ENCODE results near the gene OSBPL5.

OSBPL5 gene

DNA sequence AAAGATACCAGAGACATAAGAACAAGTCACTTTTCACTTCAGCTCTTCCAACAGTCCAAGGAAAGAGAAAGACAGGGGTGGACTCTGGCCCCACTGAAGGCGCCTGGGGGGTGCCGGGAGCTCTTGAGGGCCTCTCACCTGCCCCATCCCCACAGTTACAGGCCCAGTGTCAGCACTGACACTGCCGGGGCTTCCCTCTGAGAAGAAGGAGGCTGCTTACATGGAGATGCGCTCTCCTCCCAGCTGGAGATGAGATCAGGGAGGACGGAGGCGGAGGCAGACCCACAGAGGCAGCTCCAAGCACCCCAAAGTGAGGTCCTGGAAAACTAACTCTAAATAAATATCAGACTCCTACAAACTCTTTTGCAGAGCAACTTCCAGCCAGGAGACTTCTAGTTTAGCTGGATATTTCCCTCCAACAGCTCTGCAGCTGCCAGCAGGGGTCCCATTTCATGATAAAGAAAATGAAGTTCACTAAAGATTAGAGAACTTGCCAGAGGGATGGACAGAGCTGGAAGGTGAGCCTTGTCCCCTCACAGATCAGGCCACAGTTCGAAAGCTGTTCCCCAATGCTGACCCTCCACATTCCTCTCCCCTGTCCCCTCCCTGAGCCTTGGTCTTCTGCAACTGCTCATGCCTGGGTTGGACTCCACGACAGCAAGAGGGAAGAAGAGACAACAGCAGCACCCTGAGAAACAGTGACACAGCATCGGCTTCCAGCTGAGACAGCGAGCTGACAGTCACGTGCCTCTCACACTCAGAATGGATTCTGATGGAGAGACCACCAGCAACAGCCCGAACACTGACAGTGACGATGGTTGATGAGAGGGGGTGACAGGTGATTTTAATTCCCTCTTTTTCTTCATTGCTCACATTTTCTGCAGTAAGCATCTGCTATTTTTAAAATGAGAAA, 113.7 kb downstream of the OSBPL5 start:
- H3K4me3 ChIP-seq (ENCODE audit: low read length), result no peak overlapping the region

GRCh38 chr11:3050386-3051195, 114.5 kb downstream of the OSBPL5 start:
- no peak for DNase-seq (ENCODE audit: low read depth, low spot score)

More for the DNA sequence above, 113.7 kb downstream of the OSBPL5 start:
- DNase-seq (ENCODE audit: low read depth, low spot score), result no peak

GRCh38 chr11:3049430-3050243, 115.5 kb downstream of the OSBPL5 start:
- no peak overlapping the region for H3K4me3 ChIP-seq (ENCODE audit: low read length)
- no peak for DNase-seq (ENCODE audit: low read depth, low spot score)

More at GRCh38 chr11:3050386-3051195, 114.5 kb downstream of the OSBPL5 start:
- H3K4me3 ChIP-seq (ENCODE audit: low read length), result no peak overlapping the region

DNA sequence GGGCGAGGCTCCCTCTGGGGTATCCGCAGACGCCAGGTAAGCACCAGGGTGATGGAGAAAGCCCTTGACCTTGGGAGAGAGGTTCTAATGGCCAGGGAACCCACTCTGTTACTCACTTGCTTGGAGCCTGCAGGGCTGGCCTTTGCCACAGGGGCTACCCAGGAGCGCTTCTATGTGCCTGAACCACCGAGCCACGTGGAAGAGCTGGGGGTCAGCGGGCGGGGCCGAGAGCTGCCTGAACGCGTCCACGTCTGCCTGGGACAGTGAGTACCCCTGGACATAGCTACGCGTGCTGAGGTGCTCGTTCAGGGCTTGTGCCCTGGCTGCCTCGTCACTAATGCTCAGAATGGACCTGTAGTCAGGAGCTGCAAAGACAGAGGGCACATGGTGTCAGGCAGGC, 117.5 kb downstream of the OSBPL5 start:
- H3K4me3 ChIP-seq (ENCODE audit: low read length), result no peak overlapping the region
- no peak for DNase-seq (ENCODE audit: low read depth, low spot score)

GRCh38 chr11:3046641-3047040, 118.5 kb downstream of the OSBPL5 start:
- no peak for DNase-seq (ENCODE audit: low read depth, low spot score)
- H3K4me3 ChIP-seq (ENCODE audit: low read length), result no peak overlapping the region

DNA sequence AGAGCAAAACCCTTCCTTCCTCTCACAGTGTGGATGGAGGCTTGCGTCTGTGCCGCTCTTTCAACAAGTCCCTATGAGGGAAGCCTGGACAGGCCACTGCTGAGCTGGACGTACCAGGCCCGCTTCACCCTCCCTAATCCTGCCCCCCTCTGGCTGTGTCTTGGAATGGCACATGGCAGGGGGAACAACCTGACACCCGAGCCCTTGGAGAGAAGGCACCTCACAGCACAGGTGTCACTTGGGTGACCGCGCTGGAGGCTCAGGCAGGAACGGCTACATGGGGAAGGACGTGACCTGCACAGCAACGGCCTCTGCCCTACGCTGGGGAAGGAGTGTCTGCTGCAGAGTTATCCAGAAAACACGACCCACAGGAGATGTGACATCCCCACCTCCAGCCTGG, 118.9 kb downstream of the OSBPL5 start:
- no peak overlapping the region for H3K4me3 ChIP-seq (ENCODE audit: low read length)
- no peak for DNase-seq (ENCODE audit: low read depth, low spot score)

GRCh38 chr11:3044915-3045314, 120.2 kb downstream of the OSBPL5 start:
- no peak overlapping the region for H3K4me3 ChIP-seq (ENCODE audit: low read length)
- DNase-seq (ENCODE audit: low read depth, low spot score), result no peak

DNA sequence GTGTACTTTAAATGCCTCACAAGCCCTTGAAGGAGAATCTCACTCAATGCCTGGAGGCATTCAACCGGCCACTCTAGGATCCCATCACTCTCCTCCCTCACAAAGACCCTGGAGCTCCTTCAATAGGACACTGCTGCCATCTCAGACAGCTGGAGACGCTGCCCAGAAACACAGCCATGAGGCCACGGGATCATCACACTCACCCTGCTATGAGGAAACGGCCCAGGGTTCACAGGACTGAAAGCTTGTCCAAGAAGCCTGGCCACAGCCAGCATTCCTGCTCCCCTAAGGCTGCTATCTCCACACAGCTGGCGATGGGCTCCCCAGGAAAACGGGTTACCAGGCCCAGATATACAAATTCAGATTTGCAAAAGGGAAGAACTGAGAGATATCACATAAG, 121.1 kb downstream of the OSBPL5 start:
- DNase-seq (ENCODE audit: low read depth, low spot score), result no peak

DNA sequence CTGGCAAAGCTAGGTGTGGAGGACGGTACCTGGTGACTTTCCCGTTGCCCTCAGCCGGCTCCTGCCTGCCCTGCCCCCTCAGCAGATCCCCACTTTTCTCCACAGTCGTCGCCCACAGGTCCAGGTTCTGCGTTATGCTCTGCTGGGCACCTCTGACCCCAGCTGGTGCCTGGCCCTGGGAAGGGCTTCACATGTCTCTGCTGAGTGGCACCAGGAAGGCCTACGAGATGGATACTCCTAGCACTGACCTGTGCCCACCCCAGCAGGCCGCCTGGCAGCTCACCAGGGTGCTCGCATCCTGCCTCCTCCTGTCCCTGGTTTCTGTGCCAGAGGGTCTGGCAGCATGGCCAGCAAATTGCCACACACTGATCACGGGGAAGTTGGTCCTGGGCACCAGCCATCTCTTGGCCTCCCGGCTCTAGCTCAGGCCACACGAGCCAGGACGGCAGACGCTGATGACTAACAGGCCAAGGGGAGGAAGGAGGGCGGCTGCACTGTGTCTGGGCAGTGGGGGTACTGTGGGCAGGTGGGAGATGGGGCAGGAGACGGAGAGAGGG, 121.7 kb downstream of the OSBPL5 start:
- no peak for DNase-seq (ENCODE audit: low read depth, low spot score)
- no peak overlapping the region for H3K4me3 ChIP-seq (ENCODE audit: low read length)

More for the DNA sequence above, 121.1 kb downstream of the OSBPL5 start:
- no peak overlapping the region for H3K4me3 ChIP-seq (ENCODE audit: low read length)

GRCh38 chr11:3042496-3043314, 122.4 kb downstream of the OSBPL5 start:
- no peak overlapping the region for H3K4me3 ChIP-seq (ENCODE audit: low read length)
- DNase-seq (ENCODE audit: low read depth, low spot score), result no peak

GRCh38 chr11:3041699-3042441, 123.2 kb downstream of the OSBPL5 start:
- DNase-seq (ENCODE audit: low read depth, low spot score), result no peak
- H3K4me3 ChIP-seq (ENCODE audit: low read length), result no peak overlapping the region

DNA sequence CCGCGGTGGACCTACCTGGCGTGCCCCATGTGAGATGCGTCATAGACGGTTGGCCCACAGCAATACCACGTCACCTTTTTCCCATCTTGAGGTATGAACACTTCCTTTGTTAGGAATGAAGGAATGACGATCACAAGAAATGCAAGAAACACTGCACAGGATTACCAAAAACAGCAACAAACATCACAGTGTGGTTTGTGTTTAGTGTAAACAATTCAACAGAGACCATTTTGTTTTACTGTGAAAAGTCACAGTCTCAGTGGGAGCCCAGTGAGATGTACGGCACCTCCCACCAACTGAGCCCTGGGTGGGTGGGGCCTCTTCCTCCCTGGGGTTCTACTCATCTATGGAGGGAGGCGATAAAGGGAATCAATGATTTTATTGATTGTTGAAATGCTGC, 124.2 kb downstream of the OSBPL5 start:
- no peak for DNase-seq (ENCODE audit: low read depth, low spot score)

DNA sequence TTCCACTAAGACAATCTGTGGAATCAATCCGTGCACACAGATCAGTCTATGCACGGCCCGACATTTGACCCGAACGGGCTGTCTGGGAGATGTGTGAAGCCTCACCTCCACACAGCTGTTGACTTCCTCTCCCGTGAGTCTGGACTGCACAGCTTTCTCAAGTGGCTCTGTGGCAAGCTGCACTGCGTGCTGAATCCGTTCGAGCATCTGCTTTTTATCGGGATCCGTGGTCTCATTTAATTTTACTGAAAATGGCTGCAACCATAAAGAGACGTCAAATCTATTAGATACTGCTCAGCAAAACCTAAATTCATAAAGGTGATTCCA, 127.2 kb downstream of the OSBPL5 start:
- no peak for DNase-seq (ENCODE audit: low read depth, low spot score)
- H3K4me3 ChIP-seq (ENCODE audit: low read length), result no peak overlapping the region

More for the DNA sequence above, 124.2 kb downstream of the OSBPL5 start:
- H3K4me3 ChIP-seq (ENCODE audit: low read length), result no peak overlapping the region
